GM11168 (cell line): ENCODE results near the gene KDM5B.

Experiments
- in situ Hi-C: fragments of 300-500 bp; cut with MboI; formaldehyde crosslinking; loops from one replicate; pipeline ENCODE4 v1.12.0; 2022; ENCODE audit warnings: low sequenced_read_pairs; ENCODE audit not compliant: unreplicated experiment

Gene KDM5B

DNA sequence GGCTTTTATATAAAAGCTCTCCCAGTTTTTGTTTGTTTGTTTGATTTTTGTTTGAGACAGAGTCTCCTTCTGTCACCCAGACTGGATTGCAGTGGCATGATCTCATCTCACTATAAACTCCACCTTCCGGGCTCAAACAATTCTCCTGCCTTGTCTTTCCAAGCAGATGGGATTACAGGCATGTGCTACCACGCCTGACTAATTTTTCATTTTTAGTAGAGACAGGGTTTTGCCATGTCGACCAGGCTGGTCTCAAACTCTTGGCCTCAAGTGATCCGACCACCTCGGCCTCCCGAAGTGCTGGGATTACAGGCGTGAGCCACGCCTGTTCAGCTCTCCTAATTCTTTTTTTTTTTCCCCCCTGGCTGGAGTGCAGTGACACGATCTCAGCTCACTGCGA, 6.9 kb upstream of the KDM5B start:
- in situ Hi-C loops = no loop called here

DNA sequence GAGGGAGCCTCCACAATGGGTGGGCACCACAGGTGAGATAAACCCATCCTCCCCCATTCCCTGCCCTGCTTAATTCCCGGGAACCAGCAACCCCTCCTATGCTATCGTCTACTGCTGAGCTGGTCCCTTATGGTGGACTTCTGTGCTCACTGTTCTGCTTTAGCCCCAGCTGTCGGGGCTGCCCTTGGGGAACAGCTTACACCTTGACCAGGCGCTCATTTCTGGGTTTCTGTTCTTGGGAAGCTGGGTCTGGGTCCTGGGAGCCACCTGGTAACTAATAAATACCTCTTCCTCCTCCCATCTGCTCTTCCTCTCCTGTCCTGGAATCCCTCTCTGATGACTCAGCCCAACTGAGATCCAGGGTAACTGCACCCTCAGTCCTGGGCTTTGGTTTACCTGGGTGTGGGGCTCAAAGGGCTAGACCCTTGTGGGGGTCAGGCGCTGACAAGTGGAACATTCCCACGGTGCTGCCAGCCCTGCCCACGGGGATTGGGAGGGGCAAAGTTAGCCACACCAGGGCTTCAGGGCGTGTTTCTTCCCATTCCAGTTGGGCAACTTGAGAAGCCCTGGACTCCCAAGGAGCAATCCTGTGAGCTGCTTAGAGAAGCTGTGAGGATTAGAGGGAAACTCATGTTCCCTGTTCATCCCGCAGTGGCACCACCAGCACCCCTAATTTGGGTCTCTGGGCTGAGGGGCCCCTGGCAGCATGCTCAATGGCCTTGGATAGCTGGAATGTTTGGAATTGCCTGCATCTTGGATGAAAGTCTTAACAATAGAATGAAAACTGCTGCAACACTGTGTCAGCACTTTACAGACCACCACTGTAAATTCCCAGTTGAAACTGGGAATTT, 4.2 kb upstream of the KDM5B start:
- in situ Hi-C loops = no loop called here

DNA sequence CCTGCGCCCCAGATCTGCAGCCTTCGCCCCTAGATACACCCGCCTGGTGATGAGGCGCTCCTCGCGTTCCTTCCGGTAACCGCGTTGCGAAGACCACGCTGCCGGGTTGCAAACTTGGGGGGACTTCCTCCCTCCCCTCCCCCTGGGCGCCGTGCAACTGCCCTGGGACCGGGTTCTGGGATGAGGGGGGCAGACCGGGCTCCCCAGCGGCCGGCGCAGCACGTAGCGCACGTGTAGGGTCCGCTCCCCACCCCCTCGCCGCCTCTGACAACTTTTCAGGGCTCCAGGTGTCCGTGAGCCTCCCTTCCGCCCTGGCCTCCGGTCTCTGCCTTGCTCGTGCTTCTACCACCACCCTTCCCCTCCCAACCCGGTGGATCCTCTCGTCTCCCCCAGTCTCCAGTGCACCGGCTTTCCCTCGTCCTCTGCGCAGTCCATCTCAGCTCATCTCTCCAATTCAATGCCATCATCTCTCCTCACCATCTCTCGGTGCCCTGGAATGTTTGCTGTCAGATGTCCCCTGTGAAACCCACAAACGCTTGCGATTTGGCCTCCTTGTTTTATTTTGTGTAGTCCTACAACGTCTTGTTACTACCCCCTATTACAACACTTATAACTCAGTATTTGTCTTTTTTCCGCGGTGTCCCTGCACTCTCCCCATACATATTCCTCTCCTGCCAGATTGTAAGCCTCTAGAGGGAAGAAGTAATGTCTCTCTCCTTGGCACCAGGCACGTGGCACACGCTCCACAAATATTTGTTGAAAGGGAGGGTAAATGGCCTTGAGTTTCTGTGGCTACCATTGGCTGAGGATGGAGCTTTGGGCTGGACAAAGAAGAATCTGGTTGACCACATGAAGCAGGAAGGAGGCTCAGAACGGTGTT, 3.3 kb upstream of the KDM5B start:
- in situ Hi-C loops = no loop called here

DNA sequence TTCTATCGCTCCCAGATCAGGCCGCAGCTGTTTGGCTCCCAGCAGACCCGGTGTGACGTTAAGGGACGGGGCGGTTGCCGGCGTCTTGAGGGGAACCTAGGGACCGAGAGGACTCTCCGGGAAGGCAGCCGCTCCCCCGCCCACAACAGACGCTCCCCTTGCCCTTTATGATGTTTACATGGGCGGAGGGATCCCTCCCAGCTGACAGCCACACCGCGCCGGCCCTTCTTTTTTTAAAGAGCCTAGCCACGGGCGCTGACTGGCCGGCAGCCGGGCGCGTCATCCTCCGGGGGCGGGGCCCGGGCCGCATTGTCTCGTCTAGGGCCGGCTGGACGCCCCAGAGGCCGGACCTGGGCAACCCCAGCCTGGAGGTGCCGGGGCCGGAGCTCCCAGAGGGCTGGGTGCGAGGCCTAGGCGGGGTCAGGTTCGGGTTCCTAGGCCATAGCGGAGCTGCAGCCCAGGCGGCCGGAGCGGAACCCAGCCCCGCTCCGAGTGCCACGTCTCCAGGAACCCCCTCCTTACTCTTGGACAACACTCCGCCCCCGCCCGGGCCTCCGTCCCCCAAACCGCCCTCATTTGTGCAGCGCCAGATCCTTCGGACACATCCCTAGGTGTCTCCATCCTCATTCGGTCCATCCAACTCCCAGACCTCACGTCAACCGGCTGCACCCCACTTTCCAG, 2.5 kb upstream of the KDM5B start, which contains the start of gene PCAT6:
TSS of gene PCAT6 (plus strand) at position 340 of the 681 bp plus-strand sequence.
- in situ Hi-C loops = no loop called here

DNA sequence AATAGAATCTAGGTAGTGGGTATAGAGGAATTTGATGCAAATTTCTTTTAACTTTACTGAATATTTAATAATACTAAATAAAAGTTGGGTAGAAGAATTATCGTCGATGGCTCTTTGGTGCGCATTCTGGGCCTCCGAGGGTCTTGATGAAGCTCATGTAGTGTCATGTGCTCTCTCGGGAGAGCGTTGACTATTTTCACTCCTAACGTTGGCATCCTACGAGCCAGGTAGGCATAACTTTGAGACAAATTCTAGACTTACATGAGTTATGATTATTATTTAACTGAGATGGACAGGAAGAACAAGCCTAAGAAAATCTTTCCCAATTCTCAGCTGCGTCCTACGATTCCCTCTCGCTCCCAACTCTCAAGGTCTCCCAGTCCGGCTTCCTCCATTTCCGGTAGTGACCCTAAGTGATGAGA, 2.0 kb upstream of the KDM5B start:
- in situ Hi-C loops = no loop called here

DNA sequence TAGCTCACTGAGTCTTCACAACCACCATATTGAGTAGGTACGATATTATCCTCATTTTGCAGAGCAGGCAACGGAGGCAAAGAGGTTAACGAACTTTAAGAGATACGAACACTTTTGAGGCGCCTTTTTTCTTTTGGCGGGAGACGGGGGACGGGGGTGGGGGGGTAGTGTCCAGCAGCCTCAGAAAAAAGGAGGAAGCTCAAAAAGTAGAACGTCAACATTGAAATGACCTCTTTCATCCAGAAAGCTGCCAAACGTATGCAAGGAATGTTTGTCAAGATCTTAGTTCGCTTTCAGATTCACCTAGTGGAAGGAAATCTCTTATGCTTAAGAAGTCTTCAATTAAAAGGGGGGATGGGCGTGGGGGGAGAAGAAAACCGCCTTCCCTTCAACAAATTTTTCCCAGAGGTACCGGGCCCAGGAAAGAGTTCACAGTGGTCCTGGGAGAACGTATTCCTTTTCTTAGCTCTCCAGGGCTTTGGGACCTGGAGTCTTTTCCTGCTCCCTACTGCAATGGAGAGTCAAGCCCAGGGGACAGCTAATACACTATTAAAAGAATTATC, 1.5 kb upstream of the KDM5B start:
- in situ Hi-C loops = no loop called here

DNA sequence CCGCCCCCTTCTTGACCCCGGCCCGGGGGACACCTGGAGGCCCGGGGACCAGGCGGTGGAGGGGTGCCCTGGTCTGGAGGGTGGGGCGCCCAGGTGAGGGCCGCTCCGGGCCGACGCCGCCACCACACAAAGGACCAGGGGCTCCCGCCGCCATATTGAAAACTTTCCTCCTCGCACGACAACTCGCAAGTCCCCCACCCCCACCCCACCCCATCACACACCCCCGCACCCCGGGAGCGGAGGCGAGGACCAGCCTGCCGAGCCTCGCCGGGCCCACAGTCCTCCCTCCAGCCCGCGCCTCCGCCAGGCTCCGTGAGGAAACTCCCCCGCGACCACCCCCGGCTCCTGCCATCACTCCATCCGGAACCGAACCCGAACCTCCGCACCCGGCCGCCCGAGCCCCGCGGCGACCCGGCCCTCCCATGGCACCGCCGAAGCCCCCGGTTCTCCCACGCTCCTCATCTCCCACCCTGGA, 733 bp downstream of the KDM5B start:
- in situ Hi-C loops = no loop called here

DNA sequence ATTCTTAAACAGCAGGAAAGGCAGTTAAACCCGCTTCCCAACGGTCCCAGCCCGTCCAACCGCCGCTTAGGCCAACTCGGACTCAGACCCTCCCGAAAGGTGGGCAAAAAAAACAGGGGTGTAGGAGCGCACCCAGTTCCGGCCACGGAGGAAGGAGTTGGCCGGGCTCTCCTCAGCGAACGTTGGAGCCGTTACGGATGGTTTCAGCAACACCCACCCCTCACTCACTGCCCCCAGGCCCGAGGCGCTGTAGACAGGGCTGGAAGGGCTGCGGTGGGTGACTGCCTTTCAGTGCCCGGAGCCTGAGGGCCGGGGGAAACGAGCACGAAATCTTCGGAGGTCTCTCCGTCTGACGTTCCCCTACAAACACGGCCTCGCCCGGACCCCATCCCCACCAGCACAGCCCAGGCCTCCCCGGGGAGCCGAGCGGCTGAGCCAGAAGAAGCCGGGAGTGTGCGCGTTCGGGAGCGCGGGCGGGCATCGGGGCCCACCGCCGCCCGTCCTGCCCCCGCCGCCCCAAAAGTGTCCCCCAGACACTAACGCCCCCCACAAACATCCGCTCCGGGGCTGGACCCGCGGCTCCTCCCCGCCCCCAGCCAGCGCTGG, 1.3 kb downstream of the KDM5B start:
- in situ Hi-C loops = no loop called here

DNA sequence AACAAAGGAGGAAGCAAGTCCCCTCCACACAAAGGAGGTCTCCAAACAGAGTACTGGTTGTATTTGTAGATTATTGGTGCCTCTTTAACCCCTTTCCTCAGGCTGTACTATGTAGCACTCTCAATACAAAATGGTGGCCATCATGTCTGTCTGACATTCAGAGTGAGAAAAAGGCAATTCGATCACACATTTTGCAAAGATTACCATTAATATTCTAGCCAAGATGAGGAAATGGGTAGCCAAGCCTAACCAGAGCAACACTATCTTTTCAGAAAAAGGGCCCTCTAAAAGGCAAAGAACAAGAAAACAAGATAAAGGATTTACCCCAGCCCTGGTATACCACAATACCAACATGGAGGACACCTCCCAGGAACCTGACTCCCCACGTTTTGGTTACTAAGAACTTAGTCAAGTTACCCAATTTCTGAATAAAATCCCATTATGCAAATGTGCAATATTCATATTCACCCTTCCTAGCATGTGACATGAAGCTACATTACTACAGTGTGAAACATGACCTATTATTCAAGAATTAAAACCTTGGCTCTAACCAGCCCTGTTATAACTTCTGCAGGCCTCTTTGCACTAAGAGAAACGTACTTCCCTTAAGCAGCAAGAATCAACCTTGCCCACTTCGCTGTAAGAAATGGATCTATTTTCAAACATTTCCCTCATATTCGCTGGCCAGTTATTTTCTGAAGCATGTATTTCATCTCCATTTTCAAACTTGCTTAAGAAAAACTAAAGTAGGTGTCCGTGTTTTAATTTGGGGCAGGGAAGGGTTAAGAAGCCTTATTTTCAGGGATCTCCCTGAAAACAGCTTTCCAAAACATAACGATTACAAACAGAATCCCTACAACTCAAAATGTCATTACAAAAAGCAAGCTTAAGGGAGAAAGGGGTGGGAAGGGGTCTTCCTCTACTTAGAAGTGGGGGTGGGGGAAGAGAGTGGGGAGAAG, 2.1 kb downstream of the KDM5B start:
- in situ Hi-C loops = no loop called here

DNA sequence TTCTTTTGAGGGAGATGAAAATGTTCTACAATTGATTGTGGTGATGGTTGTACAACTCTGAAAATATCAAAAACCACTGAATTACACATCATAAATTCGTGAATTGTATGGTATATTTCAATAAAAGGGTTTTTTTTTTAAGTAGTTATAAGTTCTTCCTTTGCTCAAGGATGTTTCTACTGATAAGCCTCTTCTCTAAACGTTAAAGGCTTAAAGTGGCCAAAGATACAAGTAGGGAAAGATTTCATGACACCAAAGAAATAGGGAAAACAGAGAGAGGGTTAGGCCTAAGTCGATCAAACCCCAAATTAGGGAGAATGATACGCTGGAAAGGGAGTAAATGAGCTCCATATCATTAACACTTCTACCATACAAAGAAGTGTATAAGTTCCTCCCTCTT, 4.1 kb downstream of the KDM5B start:
- in situ Hi-C loops = no loop called here

DNA sequence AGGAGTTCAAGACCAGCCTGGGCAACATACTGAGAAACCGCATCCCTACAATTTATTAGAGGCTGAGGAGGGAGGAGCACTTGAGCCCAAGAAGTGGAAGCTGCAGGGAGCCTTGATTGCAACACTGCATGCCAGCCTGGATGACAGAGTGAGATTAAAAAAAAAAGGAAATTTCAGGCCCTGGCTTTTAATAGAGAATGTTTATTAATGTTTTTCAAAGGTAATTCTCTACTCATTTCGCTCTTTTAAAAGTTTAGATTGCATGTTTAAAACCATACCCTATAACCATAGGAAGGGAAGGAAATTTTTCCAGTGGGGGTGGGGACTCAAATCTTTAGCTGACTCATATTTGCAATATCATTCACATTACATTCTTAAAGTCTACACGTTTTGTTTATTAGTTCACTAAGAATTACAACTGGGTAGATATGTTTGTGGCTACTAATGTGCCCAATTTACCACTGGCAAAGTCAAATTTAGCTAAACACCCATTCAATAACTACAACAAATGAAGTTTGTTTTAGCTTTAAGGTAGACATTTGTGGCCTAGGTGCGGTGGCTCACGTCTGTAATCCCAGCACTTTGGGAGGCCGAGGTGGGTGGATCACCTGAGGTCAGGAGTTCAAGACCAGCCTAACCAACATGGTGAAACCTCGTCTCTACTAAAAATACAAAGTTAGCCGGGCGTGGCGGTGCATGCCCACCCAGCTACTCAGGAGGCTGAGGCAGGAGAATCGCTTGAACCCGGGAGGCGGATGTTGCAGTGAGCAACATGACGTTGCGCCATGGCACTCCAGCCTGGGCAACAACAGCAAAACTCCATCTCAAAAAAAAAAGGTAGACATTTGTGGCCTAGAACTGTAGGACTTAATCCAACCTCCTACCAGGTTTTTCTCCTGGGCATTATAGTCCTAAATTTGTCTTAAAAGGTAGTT, 5.0 kb downstream of the KDM5B start:
- in situ Hi-C loops = no loop called here

DNA sequence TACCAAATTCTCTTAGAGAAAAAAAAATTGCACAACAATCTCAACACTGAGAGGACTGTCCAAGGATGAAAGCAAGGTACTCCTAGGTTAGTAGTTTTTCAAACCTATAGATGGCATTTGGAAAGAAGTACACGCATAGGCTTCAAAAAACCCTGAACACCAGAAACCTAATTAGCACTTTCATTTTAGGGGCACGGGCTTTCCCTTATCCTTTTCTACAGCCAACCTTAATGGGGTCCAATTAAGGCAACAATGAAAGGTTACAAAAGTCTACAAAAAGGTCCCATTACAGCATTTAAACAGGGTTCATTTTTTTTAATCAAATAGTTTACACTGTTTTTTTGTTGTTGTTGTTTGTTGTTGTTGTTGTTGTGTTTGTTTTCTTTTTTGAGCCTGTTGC, 6.2 kb downstream of the KDM5B start:
- in situ Hi-C loops = no loop called here

DNA sequence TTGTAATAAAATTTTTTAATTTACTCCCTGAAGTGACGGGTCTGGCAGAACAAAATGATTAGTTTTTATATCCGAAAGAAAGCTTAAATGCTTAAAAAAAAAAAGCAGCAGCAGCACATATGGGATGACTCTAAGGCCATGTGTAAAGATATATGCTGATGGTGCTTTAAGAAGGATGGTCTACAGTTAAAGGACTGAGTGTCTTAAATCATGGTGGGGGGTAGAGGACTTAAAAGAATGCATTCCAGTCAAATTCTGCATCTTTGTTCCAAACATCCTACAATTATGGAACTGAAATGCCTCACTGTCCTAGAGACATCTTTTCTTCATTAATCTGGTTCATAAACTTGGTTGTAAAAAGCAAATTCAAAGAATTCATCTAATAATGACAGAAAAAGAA, 7.0 kb downstream of the KDM5B start:
- in situ Hi-C loops = no loop called here

DNA sequence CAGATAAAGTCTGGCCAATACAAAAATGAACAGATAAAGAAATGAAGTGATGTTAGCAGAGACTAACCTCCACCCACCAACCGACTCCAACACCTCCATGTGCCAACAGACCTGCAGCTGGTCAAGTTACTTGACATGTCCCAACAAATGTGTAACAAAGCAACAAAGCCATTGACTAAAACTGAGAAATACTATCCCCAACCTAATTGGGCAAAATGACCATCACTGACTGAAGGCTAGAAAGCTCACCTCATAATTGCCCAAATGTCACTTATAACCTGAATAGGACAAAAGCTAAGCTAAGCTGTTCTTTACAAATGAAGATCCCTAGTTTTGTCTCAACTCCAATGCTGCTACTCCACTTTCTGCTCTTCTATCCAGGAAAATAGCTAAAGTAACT, 7.5 kb downstream of the KDM5B start:
- in situ Hi-C loops = no loop called here

DNA sequence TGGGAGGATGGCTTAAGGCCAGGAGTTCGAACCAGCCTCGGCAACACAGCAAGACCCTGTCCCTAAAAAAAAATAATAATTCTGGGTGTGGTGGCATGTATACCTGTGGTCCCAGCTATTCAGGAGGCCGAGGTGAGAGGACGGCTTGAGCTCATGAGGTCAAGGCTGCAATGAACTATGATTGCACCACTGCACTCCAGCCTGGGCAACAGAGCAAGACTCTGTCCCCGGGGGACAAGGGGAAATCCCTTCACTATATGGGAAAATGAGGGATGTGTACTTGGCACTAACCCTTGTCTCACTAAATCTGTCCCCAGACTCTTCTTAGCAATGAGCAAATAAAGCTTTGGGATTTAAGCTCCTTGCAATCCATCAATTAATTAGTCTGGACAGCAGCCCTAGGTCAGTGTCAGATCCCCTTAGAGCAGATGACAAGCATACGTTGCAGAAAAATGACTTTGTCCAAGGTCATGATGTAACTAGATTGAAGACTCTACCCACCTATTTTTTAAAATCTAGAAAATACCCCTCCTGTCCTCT, 9.4 kb downstream of the KDM5B start:
- in situ Hi-C loops = no loop called here

DNA sequence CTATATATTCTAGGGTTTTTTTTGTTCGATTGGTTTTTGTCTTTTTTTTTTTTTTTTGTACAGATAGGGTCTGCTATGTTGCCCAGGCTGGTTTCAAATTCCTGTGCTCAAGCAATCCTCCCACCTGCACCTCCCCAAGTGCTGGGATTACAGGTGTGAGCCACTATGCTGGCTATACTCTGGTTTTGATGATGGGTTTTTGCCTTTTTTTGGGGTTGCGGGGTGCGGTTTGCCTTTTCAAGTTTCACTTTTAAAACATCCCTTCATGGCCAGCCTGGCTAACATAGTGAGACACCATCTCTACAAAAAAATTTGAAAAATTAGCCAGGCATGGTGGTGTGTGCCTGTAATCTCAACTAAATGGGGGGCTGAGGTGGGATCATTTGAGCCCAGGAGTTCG, 10.0 kb downstream of the KDM5B start:
- in situ Hi-C loops = no loop called here

DNA sequence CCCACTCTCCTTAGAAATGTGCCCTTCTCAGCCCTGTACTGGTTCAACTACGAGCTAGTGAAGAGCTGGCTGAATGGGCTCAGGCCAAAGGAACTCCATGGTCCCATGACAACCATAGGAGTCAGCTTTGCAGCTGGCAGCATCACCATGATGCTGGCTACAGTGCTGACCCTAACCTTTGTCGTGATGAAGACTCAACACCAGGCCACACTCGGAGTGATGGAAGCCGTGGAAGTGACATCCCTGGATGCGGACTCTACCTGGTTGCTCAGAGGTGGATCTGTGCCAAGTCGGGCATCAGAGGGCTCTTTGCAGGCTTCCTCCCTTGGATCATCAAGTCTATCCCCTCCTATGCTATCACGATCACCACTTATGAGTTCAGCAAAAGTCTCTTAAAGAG, 11.6 kb downstream of the KDM5B start:
- in situ Hi-C loops = no loop called here
